OCI-LY7 (cell line): ENCODE data around the gene DACT2. TPM values are rescaled to one million over a fixed set of nuclear protein-coding genes. Genes with fewer than 3 reads are reported as not detected.

ENCODE experiments used
- BruUV-seq: library from RNA; stranded (reverse); fragments of 400-500 nt; replicated peaks from 2 replicates; lab custom pipeline; 2021; lab: Mats Ljungman, UMichigan
- CTCF ChIA-PET: fragments of 300-600 bp; sonication (Branson Sonifier 250); formaldehyde crosslinking; loops from one replicate; lab custom pipeline; 2022; ENCODE audit warnings: antibody characterized with exemption; ENCODE audit not compliant: unreplicated experiment; lab: Charles Lee
- POLR2A ChIA-PET: fragments of 300-600 bp; sonication (Branson Sonifier 250); formaldehyde crosslinking; loops from one replicate; lab custom pipeline; 2022; ENCODE audit warnings: antibody characterized with exemption; lab: Charles Lee
- DNase-seq: peaks from one replicate; pipeline ENCODE4 v3.0.0-alpha.2; 2015; ENCODE audit warnings: low spot score
- H2AFZ ChIP-seq: fragments of 200-600 bp; sonication (generic), shearing (Covaris generic); 2 replicates; pipeline ENCODE4 v1.6.1; 2014; ENCODE audit warnings: mild to moderate bottlenecking, antibody characterized with exemption, low read length, moderate library complexity
- H3K27ac ChIP-seq: fragments of 200-600 bp; sonication (generic); 2 replicates; pipeline ENCODE4 v1.5.1; 2014; ENCODE audit warnings: mixed run types, low read depth, mild to moderate bottlenecking, moderate library complexity, low read length, inconsistent platforms; ENCODE audit not compliant: poor library complexity, severe bottlenecking
- H3K36me3 ChIP-seq: fragments of 200-600 bp; sonication (generic); 2 replicates; pipeline ENCODE4 v1.6.1; 2014; ENCODE audit warnings: mild to moderate bottlenecking, antibody characterized with exemption, low read length, moderate library complexity, mixed read lengths; ENCODE audit not compliant: insufficient read depth
- H3K4me1 ChIP-seq: fragments of 200-600 bp; sonication (generic); 2 replicates; pipeline ENCODE4 v1.5.1; 2014; ENCODE audit warnings: mild to moderate bottlenecking, low read length; ENCODE audit not compliant: insufficient read depth, poor library complexity, severe bottlenecking
- H3K4me2 ChIP-seq: fragments of 200-600 bp; sonication (generic); 2 replicates; pipeline ENCODE4 v1.6.1; 2014; ENCODE audit warnings: mild to moderate bottlenecking, low read length
- H3K4me3 ChIP-seq: fragments of 200-600 bp; sonication (generic); 2 replicates; pipeline ENCODE4 v1.5.1; 2014; ENCODE audit warnings: mild to moderate bottlenecking, low read depth, low read length; ENCODE audit not compliant: poor library complexity, severe bottlenecking
- H3K79me2 ChIP-seq: fragments of 200-600 bp; sonication (generic); 2 replicates; pipeline ENCODE4 v1.6.1; 2016; ENCODE audit warnings: low read depth, mild to moderate bottlenecking, low read length, moderate library complexity, mixed read lengths; ENCODE audit not compliant: insufficient read depth
- H3K9me2 ChIP-seq: fragments of 200-600 bp; sonication (generic); 2 replicates; pipeline ENCODE4 v1.6.1; 2016; ENCODE audit warnings: mild to moderate bottlenecking, low read length, mixed read lengths; ENCODE audit not compliant: insufficient read depth
- H3K9me3 ChIP-seq: fragments of 200-600 bp; sonication (generic); 2 replicates; pipeline ENCODE4 v1.6.1; 2014; ENCODE audit warnings: mild to moderate bottlenecking, mixed run types, low read length, mixed read lengths
- H4K20me1 ChIP-seq: fragments of 200-600 bp; sonication (generic); 2 replicates; pipeline ENCODE4 v1.6.1; 2014; ENCODE audit warnings: mild to moderate bottlenecking, antibody characterized with exemption, low read length, moderate library complexity, mixed read lengths; ENCODE audit not compliant: insufficient read depth
- EZH2phosphoT487 ChIP-seq: fragments of 200-600 bp; sonication (generic); IDR thresholded peaks from 2 replicates; pipeline ENCODE4 v1.6.1; 2018; ENCODE audit warnings: low read depth, borderline replicate concordance, mild to moderate bottlenecking, mixed run types, antibody characterized with exemption, low read length, moderate library complexity, mixed read lengths
- intact Hi-C: fragments of 100-400 bp; cut with micrococcal nuclease; formaldehyde crosslinking; loops from one replicate; pipeline ENCODE4 v1.10.0; 2022; ENCODE audit not compliant: unreplicated experiment
- total RNA-seq, 2 experiments: library from RNA; depleted of rRNA in 1 of 2; stranded (reverse); fragments of >200 nt in 1 of 2; shearing (Covaris generic) in 1 of 2; gene quantifications; 2 replicates each; pipeline ENCODE4 v1.2.3, GENCODE V29; 2014 to 2022
- TF ChIP-seq, protein P1 (sequence below): fragments of 200-600 bp; sonication (generic); conservative IDR thresholded peaks from 2 replicates; pipeline ENCODE4 v1.5.1; 2014; ENCODE audit warnings: mild to moderate bottlenecking, antibody characterized with exemption, low read length, moderate library complexity, mixed read lengths

The DACT2 gene
- total RNA-seq, 2 experiments from 2014 or later: not detected

GRCh38 chr6:168305096-168305749 is 14.4 kb downstream of the DACT2 start:
- no peaks in the 10 kb centered on the region for H3K4me1 ChIP-seq
- no peak for DNase-seq
- no peaks in the 10 kb centered on the region for H3K79me2 ChIP-seq
- H3K9me2 ChIP-seq: no peaks in the 10 kb centered on the region
- H3K4me3 ChIP-seq: no peak overlapping the region
- no TSS peak for BruUV-seq
- intact Hi-C loops: no loop called here
- H3K9me3 ChIP-seq: no peaks in the 10 kb centered on the region
- CTCF ChIA-PET: no interaction called here
- H2AFZ ChIP-seq: no peak overlapping the region
- no peak overlapping the region for H3K4me2 ChIP-seq
- H3K36me3 ChIP-seq: no peaks in the 10 kb centered on the region
- H4K20me1 ChIP-seq: no peaks in the 10 kb centered on the region
- POLR2A ChIA-PET: interaction anchor here (0.9 kb wide), 1 partner anchor 8 kb away, joined by 4 read pairs; no protein-coding TSS in a partner anchor
- H3K27ac ChIP-seq: no peak overlapping the region
- TF ChIP-seq EZH2phosphoT487: no peak

DNA sequence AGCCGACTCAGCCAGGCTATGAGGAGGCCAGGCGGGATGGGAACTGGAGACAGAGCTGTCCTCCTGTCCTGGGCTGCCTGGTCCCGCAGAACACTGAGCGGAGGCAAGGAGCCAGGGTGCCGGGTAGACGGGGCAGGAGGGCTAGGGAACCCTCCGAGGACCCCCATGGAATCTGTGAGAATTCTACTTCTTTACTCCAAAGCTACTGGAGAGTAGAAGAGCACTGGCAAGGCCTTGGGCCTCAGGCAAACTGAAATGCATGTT is 14.9 kb downstream of the DACT2 start:
- TF ChIP-seq, protein P1, sequence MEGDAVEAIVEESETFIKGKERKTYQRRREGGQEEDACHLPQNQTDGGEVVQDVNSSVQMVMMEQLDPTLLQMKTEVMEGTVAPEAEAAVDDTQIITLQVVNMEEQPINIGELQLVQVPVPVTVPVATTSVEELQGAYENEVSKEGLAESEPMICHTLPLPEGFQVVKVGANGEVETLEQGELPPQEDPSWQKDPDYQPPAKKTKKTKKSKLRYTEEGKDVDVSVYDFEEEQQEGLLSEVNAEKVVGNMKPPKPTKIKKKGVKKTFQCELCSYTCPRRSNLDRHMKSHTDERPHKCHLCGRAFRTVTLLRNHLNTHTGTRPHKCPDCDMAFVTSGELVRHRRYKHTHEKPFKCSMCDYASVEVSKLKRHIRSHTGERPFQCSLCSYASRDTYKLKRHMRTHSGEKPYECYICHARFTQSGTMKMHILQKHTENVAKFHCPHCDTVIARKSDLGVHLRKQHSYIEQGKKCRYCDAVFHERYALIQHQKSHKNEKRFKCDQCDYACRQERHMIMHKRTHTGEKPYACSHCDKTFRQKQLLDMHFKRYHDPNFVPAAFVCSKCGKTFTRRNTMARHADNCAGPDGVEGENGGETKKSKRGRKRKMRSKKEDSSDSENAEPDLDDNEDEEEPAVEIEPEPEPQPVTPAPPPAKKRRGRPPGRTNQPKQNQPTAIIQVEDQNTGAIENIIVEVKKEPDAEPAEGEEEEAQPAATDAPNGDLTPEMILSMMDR: no peak
- no peak for TF ChIP-seq EZH2phosphoT487
- no peaks in the 10 kb centered on the region for H3K9me2 ChIP-seq
- ChIA-PET CTCF (no interaction called here), POLR2A (interaction anchor here (0.9 kb wide), 1 partner anchor 8 kb away, joined by 4 read pairs; no protein-coding TSS in a partner anchor)
- no peak overlapping the region for H2AFZ ChIP-seq
- no peak overlapping the region for H3K4me3 ChIP-seq
- H3K9me3 ChIP-seq: no peaks in the 10 kb centered on the region
- no peak for DNase-seq
- H3K4me1 ChIP-seq: no peaks in the 10 kb centered on the region
- no peaks in the 10 kb centered on the region for H4K20me1 ChIP-seq
- intact Hi-C loops: no loop called here
- H3K4me2 ChIP-seq: no peak overlapping the region
- no TSS peak for BruUV-seq
- H3K27ac ChIP-seq: no peak overlapping the region
- H3K79me2 ChIP-seq: no peaks in the 10 kb centered on the region
- H3K36me3 ChIP-seq: no peaks in the 10 kb centered on the region

GRCh38 chr6:168303982-168304751 is 15.4 kb downstream of the DACT2 start:
- Histone ChIP-seq H3K9me3 (no peaks in the 10 kb centered on the region), H2AFZ (no peak overlapping the region), H3K9me2 (no peaks in the 10 kb centered on the region), H3K4me1 (no peaks in the 10 kb centered on the region), H4K20me1 (no peaks in the 10 kb centered on the region), H3K79me2 (no peaks in the 10 kb centered on the region), H3K4me3 (no peak overlapping the region), H3K27ac (no peak overlapping the region), H3K36me3 (no peaks in the 10 kb centered on the region), H3K4me2 (no peak overlapping the region)
- no peak for TF ChIP-seq EZH2phosphoT487
- TF ChIP-seq, protein P1: no peak
- BruUV-seq: no TSS peak
- DNase-seq: no peak
- POLR2A ChIA-PET: no interaction called here
- intact Hi-C loops: no loop called here
- CTCF ChIA-PET: no interaction called here
